NOMO-1 (cell line): Measurements from ENCODE around the gene GINS2.

Source experiments
- DNase-seq, 2 experiments: peaks; one replicate each; lab custom pipeline; 2025; ENCODE audit not compliant: unreplicated experiment in 2 of 2; lab: John Stamatoyannopoulos, UW

The GINS2 gene

DNA sequence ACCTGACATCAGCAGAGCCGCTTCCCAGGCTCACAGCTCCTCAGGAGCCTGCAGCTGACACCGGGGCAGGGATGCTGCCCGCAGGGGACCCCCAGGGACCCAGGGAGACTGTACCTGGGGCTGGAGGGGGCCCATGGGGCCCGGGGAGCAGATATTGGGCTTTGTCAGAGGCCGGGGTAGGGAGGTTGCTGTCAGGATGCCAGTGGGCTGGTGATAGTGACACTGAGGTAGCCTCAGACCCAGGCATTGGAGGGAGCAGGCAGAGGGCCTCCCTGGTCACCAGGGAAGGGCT lies 60.5 kb downstream of the GINS2 start:
- no peak for DNase-seq

DNA sequence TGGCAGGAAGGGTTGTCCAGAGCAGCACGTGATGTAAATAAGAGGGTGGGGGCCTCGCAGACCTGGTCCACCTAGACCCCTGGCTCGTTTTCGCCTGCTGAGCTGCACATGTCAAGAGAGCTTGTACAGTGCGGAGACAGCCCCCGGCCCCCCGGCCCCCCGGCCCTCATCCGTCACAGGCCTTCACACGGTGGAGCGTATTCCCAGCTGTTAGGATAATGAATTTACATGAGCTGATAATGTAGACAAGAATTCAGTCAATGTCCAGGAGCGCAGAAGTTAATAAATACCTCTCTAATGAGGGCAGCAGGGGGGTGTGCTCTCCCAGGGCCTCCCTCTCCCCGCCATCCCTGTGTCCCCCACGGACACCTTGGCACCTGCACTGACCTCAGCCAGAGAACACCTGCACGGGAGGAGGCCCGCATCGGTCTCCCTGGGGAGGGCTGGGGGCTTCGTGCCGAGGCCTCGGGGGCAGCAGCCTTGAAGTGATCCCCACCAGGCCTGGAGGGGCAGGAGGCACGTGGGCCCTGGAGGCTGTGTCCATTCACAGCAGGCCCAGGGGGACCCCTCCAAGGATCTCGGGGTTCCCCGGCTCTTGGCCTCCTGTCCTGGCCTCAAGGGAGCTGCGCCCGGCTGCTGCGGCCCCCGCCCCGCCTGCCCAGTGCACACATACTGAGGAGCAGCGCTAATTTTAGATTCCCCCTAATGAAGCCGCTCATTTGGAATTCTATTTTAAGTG lies 61.1 kb downstream of the GINS2 start:
- no peak for DNase-seq

DNA sequence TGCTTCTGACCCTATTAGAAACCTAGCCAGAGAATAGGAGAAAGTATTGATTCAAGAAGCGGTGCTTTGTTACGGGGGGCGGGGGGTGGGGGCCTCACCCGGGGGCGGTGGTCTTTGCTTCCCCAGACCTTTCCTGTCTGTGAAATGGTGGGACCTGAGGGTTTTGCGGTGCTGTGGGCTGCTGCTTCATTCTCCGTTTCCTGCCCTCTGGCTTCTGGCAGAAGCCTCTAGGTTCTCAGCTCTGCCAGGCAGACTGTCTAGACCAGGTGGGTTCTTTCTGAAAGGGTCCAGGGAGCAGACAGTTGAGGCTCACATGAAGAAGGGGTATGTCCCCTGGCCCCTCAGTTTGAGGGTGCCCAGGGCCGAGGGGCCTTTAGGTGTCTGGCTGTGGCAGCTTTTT lies 61.7 kb downstream of the GINS2 start:
- DNase-seq: no peak
